ENCODE data around the gene POLR3K. TPM values are rescaled to one million over a fixed set of nuclear protein-coding genes. Genes with fewer than 3 reads are reported as not detected.

The POLR3K gene
- total RNA-seq, 1 experiment from 2014 or later = 30.2 TPM

DNA sequence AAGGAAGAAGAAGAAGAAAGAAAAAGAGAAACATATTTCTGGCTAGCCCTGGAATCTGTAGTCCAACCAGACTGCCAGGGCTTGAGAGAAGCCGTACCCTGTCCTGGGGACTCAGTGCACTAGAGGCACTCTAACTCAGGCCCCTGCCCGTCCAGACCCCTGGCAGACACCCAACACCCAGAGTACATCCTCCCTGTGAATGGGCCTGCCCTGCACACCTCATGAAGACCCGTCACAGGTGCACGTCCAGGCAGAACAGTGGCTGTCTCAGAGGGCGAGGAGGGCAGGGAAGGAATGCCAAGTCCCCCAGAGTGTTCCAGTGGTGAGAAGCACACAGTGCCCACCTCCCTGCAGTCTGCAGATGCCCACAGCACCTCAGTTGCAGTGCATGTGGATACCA lies 47.6 kb upstream of the POLR3K start:
- no peaks in the 10 kb centered on the region for H3F3A ChIP-seq (ENCODE audit: low read length, unreplicated experiment)
- POLR2A ChIA-PET (ENCODE audit: unreplicated experiment) = no interaction called here
- no peak overlapping the region for H3K27ac ChIP-seq (ENCODE audit: low read length)
- intact Hi-C loops (cut with micrococcal nuclease) = no loop called here
- peaks cover 3% of the 10 kb centered on the region; the same call in 1 of the 2 replicates for H3K36me3 ChIP-seq (ENCODE audit: low read depth, low read length)
- H3K4me3 ChIP-seq (ENCODE audit: low read length) = no peak overlapping the region
- H3K9me3 ChIP-seq (ENCODE audit: low read length) = no peaks in the 10 kb centered on the region
- no peak overlapping the region for H3K9ac ChIP-seq (ENCODE audit: low read length)
- ATAC-seq (no peak), DNase-seq (no peak)
- no peaks in the 10 kb centered on the region for H3K79me2 ChIP-seq (ENCODE audit: low read length)
- no peaks in the 10 kb centered on the region for H3K9me2 ChIP-seq (replicated peaks; ENCODE audit: low read length)
- H3K4me1 ChIP-seq (ENCODE audit: insufficient read depth, low read length) = no peaks in the 10 kb centered on the region
- no peaks in the 10 kb centered on the region for H3K27me3 ChIP-seq (ENCODE audit: low read length)
- no peak overlapping the region for H3K4me2 ChIP-seq (ENCODE audit: low read length)
- H2AFZ ChIP-seq (ENCODE audit: low read length) = no peak overlapping the region
- TF ChIP-seq EZH2phosphoT487 (IDR thresholded peaks at IDR 0.05; ENCODE audit: borderline replicate concordance, low read length) (no peak), EZH2 (IDR thresholded peaks at IDR 0.05; ENCODE audit: low read length, unreplicated experiment) (no peak)
- TF ChIP-seq, protein P1, sequence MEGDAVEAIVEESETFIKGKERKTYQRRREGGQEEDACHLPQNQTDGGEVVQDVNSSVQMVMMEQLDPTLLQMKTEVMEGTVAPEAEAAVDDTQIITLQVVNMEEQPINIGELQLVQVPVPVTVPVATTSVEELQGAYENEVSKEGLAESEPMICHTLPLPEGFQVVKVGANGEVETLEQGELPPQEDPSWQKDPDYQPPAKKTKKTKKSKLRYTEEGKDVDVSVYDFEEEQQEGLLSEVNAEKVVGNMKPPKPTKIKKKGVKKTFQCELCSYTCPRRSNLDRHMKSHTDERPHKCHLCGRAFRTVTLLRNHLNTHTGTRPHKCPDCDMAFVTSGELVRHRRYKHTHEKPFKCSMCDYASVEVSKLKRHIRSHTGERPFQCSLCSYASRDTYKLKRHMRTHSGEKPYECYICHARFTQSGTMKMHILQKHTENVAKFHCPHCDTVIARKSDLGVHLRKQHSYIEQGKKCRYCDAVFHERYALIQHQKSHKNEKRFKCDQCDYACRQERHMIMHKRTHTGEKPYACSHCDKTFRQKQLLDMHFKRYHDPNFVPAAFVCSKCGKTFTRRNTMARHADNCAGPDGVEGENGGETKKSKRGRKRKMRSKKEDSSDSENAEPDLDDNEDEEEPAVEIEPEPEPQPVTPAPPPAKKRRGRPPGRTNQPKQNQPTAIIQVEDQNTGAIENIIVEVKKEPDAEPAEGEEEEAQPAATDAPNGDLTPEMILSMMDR (conservative IDR thresholded peaks at IDR 0.05; ENCODE audit: low read depth, low read length) = no peak
- BruUV-seq (replicated peaks) = no TSS peak
- CTCF ChIA-PET = no interaction called here
- no peaks in the 10 kb centered on the region for H4K20me1 ChIP-seq (ENCODE audit: low read length)

DNA sequence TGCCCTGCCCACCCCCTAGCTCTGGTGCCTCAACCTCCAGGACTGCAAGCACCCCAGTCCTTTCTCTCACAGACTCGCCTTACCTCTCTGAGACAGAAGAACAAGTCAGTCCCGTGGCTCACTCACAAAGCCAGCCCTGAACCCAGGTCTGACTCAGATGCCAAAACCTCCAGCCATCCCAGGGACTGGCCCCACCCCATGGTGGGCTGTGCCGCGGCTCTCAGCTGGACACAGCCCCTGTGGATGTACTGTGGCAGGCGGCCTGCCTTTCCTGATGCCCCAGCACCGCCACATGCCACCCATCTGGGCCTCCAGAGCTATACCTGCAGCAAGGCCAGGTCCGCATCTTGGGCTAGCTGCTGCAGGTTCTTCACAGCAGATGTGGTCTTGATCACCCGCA lies 44.4 kb upstream of the POLR3K start:
- no peaks in the 10 kb centered on the region for H3K79me2 ChIP-seq (ENCODE audit: low read length)
- no TSS peak for BruUV-seq (replicated peaks)
- H3K36me3 ChIP-seq (ENCODE audit: low read depth, low read length) = no peaks in the 10 kb centered on the region
- DNase-seq = no peak
- H3K9me3 ChIP-seq (ENCODE audit: low read length) = no peaks in the 10 kb centered on the region
- POLR2A ChIA-PET (ENCODE audit: unreplicated experiment) = no interaction called here
- ATAC-seq = no peak
- no peaks in the 10 kb centered on the region for H3F3A ChIP-seq (ENCODE audit: low read length, unreplicated experiment)
- TF ChIP-seq, protein P1 (conservative IDR thresholded peaks at IDR 0.05; ENCODE audit: low read depth, low read length) = no peak
- TF ChIP-seq EZH2 (IDR thresholded peaks at IDR 0.05; ENCODE audit: low read length, unreplicated experiment) (no peak), EZH2phosphoT487 (IDR thresholded peaks at IDR 0.05; ENCODE audit: borderline replicate concordance, low read length) (no peak)
- CTCF ChIA-PET = interaction anchor here (0.7 to 2.5 kb wide), 2 partner anchors 13 to 32 kb away, joined by 3 to 14 read pairs; no protein-coding TSS in a partner anchor
- no peak overlapping the region for H2AFZ ChIP-seq (ENCODE audit: low read length)
- H3K9ac ChIP-seq (ENCODE audit: low read length) = no peak overlapping the region
- no peaks in the 10 kb centered on the region for H3K9me2 ChIP-seq (replicated peaks; ENCODE audit: low read length)
- no peaks in the 10 kb centered on the region for H3K4me1 ChIP-seq (ENCODE audit: insufficient read depth, low read length)
- no peak overlapping the region for H3K4me3 ChIP-seq (ENCODE audit: low read length)
- H3K27ac ChIP-seq (ENCODE audit: low read length) = no peak overlapping the region
- no peak overlapping the region for H3K4me2 ChIP-seq (ENCODE audit: low read length)
- H4K20me1 ChIP-seq (ENCODE audit: low read length) = no peaks in the 10 kb centered on the region
- intact Hi-C loops (cut with micrococcal nuclease) = no loop called here
- no peaks in the 10 kb centered on the region for H3K27me3 ChIP-seq (ENCODE audit: low read length)

DNA sequence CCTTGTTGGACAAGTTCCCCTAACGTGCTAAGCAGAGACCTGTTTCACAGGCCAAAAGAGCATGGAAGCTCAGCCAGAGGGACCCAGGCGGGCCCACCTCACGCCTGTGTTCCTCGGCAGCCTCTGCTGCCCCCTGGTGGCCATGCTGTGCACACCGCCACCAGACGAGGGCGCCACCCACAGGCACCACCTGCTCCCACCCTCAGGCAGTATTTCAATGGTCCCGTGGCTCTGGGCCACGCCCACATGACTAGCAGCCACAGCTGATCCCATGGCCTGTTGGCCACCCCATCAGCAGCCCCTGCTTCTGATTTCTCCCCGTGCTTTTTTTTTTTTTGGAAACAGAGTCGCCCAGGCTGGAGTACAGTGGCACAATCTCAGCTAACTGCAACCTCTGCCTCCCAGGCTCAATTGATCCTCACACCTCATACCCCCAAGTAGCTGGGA lies 43.5 kb upstream of the POLR3K start:
- Histone ChIP-seq H4K20me1 (ENCODE audit: low read length) (no peaks in the 10 kb centered on the region), H3K36me3 (ENCODE audit: low read depth, low read length) (no peaks in the 10 kb centered on the region), H3K4me3 (ENCODE audit: low read length) (no peak overlapping the region), H3K9ac (ENCODE audit: low read length) (no peak overlapping the region), H3K4me1 (ENCODE audit: insufficient read depth, low read length) (no peaks in the 10 kb centered on the region), H3K27ac (ENCODE audit: low read length) (no peak overlapping the region), H3K79me2 (ENCODE audit: low read length) (no peaks in the 10 kb centered on the region), H3K9me3 (ENCODE audit: low read length) (no peaks in the 10 kb centered on the region), H3K9me2 (replicated peaks; ENCODE audit: low read length) (no peaks in the 10 kb centered on the region), H3F3A (ENCODE audit: low read length, unreplicated experiment) (no peaks in the 10 kb centered on the region), H3K4me2 (ENCODE audit: low read length) (no peak overlapping the region), H3K27me3 (ENCODE audit: low read length) (no peaks in the 10 kb centered on the region), H2AFZ (ENCODE audit: low read length) (no peak overlapping the region)
- TF ChIP-seq, protein P1 (conservative IDR thresholded peaks at IDR 0.05; ENCODE audit: low read depth, low read length) = peak; percentile 97
- TF ChIP-seq EZH2 (IDR thresholded peaks at IDR 0.05; ENCODE audit: low read length, unreplicated experiment) = no peak
- ChIA-PET POLR2A (ENCODE audit: unreplicated experiment) (no interaction called here), CTCF (interaction anchor here (0.6 to 2.5 kb wide), 7 partner anchors 12 to 354 kb away, joined by 3 to 14 read pairs (median 4); no protein-coding TSS in a partner anchor)
- BruUV-seq (replicated peaks) = no TSS peak
- ATAC-seq = peak; percentile 69
- DNase-seq = peak; percentile 87
- intact Hi-C loops (cut with micrococcal nuclease) = loop anchor here (1.0 kb wide), 1 partner anchor 32 kb away; no protein-coding TSS in a partner anchor

Measured in PC-3 (cell line).